Nephron progenitor cell (in vitro differentiated cells): ENCODE data around the gene CAPN2.
A peak's percentile ranks its signal among the peaks of the same experiment; 100 is the strongest.

Experiments
- DNase-seq: peaks from one replicate; pipeline ENCODE4 v3.0.0; 2021
- H3K27ac Mint-ChIP-seq: 2 replicates; pipeline ENCODE4 v1.8.0; 2021; ENCODE audit warnings: mild to moderate bottlenecking, moderate library complexity, mixed read lengths
- H3K27me3 Mint-ChIP-seq: 2 replicates; pipeline ENCODE4 v1.8.0; 2021; ENCODE audit warnings: mild to moderate bottlenecking, low read depth, mixed read lengths; ENCODE audit not compliant: poor library complexity
- H3K36me3 Mint-ChIP-seq: 2 replicates; pipeline ENCODE4 v1.8.0; 2021; ENCODE audit warnings: low read depth, mixed read lengths
- H3K4me1 Mint-ChIP-seq: 2 replicates; pipeline ENCODE4 v1.8.0; 2021; ENCODE audit warnings: mixed read lengths
- H3K4me3 Mint-ChIP-seq: 2 replicates; pipeline ENCODE4 v1.8.0; 2021; ENCODE audit warnings: mild to moderate bottlenecking, moderate library complexity, mixed read lengths
- H3K9me3 Mint-ChIP-seq: 2 replicates; pipeline ENCODE4 v1.8.0; 2021; ENCODE audit warnings: mild to moderate bottlenecking, moderate library complexity, mixed read lengths
- CTCF ChIP-seq: fragments of 200-600 bp; sonication (generic); IDR thresholded peaks from 2 replicates; pipeline ENCODE4 v1.5.0; 2021; ENCODE audit warnings: antibody characterized with exemption

The CAPN2 gene

GRCh38 chr1:223682502-223682901, 29.8 kb upstream of the CAPN2 start:
- Mint-ChIP-seq H3K9me3 (peaks cover under 1% of the 10 kb centered on the region), H3K4me3 (no peak overlapping the region), H3K27ac (no peak overlapping the region), H3K27me3 (peaks cover 32% of the 10 kb centered on the region), H3K36me3 (no peaks in the 10 kb centered on the region), H3K4me1 (no peaks in the 10 kb centered on the region)
- TF ChIP-seq CTCF = no peak
- DNase-seq = no peak

GRCh38 chr1:223683586-223684487, 28.5 kb upstream of the CAPN2 start:
- Mint-ChIP-seq H3K9me3 (peaks cover 5% of the 10 kb centered on the region), H3K27ac (no peak overlapping the region), H3K4me1 (no peaks in the 10 kb centered on the region), H3K4me3 (no peak overlapping the region), H3K36me3 (no peaks in the 10 kb centered on the region), H3K27me3 (peaks cover 35% of the 10 kb centered on the region)
- peak; percentile 78 for DNase-seq
- TF ChIP-seq CTCF = peak; percentile 89

GRCh38 chr1:223684488-223684792, 27.9 kb upstream of the CAPN2 start:
- Mint-ChIP-seq H3K36me3 (no peaks in the 10 kb centered on the region), H3K4me1 (no peaks in the 10 kb centered on the region), H3K9me3 (peaks cover 5% of the 10 kb centered on the region), H3K27me3 (peaks cover 37% of the 10 kb centered on the region), H3K4me3 (no peak overlapping the region), H3K27ac (no peak overlapping the region)
- TF ChIP-seq CTCF = no peak
- no peak for DNase-seq

- Mint-ChIP-seq H3K4me3 (no peak overlapping the region), H3K4me1 (no peaks in the 10 kb centered on the region), H3K27me3 (peaks cover 15% of the 10 kb centered on the region), H3K9me3 (peaks cover 5% of the 10 kb centered on the region), H3K27ac (no peak overlapping the region), H3K36me3 (no peaks in the 10 kb centered on the region)
- DNase-seq = no peak
- TF ChIP-seq CTCF = no peak
Measured at GRCh38 chr1:223691121-223691520, 21.2 kb upstream of the CAPN2 start.

- H3K9me3 Mint-ChIP-seq = no peaks in the 10 kb centered on the region
- DNase-seq = no peak
- no peak for TF ChIP-seq CTCF
- H3K36me3 Mint-ChIP-seq = no peaks in the 10 kb centered on the region
- H3K27ac Mint-ChIP-seq = no peak overlapping the region
- peaks cover 7% of the 10 kb centered on the region for H3K27me3 Mint-ChIP-seq
- H3K4me3 Mint-ChIP-seq = no peak overlapping the region
- H3K4me1 Mint-ChIP-seq = peaks cover 1% of the 10 kb centered on the region
Measured at GRCh38 chr1:223695014-223695548, 17.3 kb upstream of the CAPN2 start.

GRCh38 chr1:223695941-223696340, 16.4 kb upstream of the CAPN2 start:
- no peak for TF ChIP-seq CTCF
- peaks cover 10% of the 10 kb centered on the region for H3K4me1 Mint-ChIP-seq
- no peak overlapping the region for H3K4me3 Mint-ChIP-seq
- no peak overlapping the region for H3K27ac Mint-ChIP-seq
- H3K9me3 Mint-ChIP-seq = no peaks in the 10 kb centered on the region
- no peak for DNase-seq
- no peaks in the 10 kb centered on the region for H3K36me3 Mint-ChIP-seq
- H3K27me3 Mint-ChIP-seq = peaks cover 7% of the 10 kb centered on the region
